Activated T-helper 1 cell treated with anti-CD3 and anti-CD28 coated beads, Interleukin-12 subunit alpha, Interleukin-12 subunit beta, Interleukin-2, Interleukin-4 antibody, amounts not matched to agents 30 ng/mL and 10 ng/mL and 1 ng/mL, durations not matched to agents 14 hours and 24 hours and 36 hours (primary cell): ENCODE results near the gene ATPAF2. TPM values are rescaled to one million over a fixed set of nuclear protein-coding genes. Genes with fewer than 3 reads are reported as not detected.

ENCODE experiments used
- DNase-seq: peaks from one replicate; pipeline ENCODE4 v3.0.0; 2021; ENCODE audit warnings: low spot score
- H3K27ac Mint-ChIP-seq: one replicate; pipeline ENCODE4 v1.8.0; 2021; ENCODE audit warnings: mild to moderate bottlenecking, mixed read lengths
- H3K27me3 Mint-ChIP-seq: one replicate; pipeline ENCODE4 v1.8.0; 2022; ENCODE audit warnings: mild to moderate bottlenecking, moderate library complexity, mixed read lengths; ENCODE audit not compliant: insufficient read depth
- H3K36me3 Mint-ChIP-seq: one replicate; pipeline ENCODE4 v1.8.0; 2021; ENCODE audit warnings: low read depth, mixed read lengths
- H3K4me1 Mint-ChIP-seq: one replicate; pipeline ENCODE4 v1.8.0; 2021; ENCODE audit warnings: low read depth, mixed read lengths
- H3K4me3 Mint-ChIP-seq: one replicate; pipeline ENCODE4 v1.8.0; 2021; ENCODE audit warnings: mild to moderate bottlenecking, moderate library complexity, mixed read lengths
- H3K9me3 Mint-ChIP-seq: one replicate; pipeline ENCODE4 v1.8.0; 2021; ENCODE audit warnings: mixed read lengths
- intact Hi-C: fragments of 100-400 bp; cut with micrococcal nuclease; formaldehyde crosslinking; loops from one replicate; pipeline ENCODE4 v1.15.1; 2024
- total RNA-seq: library from RNA; stranded (reverse); gene quantifications from 2 replicates; pipeline ENCODE4 v1.2.3, GENCODE V29; 2022

Gene ATPAF2
- total RNA-seq, 1 donor from 2014 or later, result 34.9 TPM

DNA sequence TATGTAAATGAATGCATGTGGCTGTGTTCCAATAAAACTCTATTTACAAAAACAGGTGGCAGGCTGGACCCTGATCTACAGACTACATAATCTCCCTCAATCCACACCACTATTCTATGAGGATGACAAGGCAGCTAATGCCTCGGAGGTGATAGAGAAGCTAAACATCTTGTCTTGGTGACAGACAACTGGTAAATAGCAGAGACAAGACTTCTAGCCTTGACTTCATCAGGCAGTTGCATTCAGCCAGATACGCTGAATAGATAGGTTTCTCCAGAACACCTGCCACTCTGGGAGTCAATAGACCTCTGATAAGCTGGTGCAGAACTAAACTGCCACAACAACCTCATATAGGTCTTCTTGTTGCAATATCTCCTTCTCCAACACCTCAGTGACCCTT, 3.3 kb downstream of the ATPAF2 start:
- Mint-ChIP-seq H3K9me3 (no peaks in the 10 kb centered on the region), H3K4me3 (no peak overlapping the region), H3K4me1 (peaks cover 50% of the 10 kb centered on the region), H3K27ac (no peak overlapping the region), H3K36me3 (peaks cover 6% of the 10 kb centered on the region), H3K27me3 (no peaks in the 10 kb centered on the region)
- intact Hi-C loops, result loop anchor here (5.0 to 10.0 kb wide), 2 partner anchors 541 to 1498 kb away; partner anchors contain the start of gene RASD1
- DNase-seq, result no peak

DNA sequence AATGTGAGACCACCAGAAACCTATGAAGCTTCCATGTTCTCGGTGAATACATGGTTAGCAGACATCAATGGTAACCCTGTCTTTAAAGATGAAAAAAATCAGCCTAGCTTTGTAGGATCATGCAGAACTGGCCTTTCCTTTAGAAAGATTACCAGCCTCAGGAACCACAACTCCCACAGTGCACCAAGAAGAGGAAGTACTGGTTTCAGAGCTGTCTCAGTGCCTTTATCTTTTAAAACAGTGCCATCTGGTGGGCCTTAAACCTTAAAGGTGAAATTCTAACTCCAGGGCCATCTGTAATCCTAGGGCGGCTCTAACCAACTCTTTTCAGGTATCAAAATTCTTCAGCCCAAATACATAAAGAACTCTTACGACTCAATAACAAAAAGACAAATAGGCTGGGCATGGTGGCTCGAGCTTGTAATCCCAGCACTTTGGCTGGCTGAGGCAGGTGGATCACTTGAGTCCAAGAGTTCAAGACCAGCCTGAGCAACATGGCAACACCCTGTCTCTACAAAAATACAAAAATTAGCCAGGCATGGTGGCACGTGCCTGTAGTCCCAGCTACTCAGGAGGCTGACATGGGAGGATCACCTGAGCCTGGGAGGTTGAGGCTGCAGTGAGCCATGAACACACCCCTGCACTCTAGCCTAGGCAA, 5.4 kb downstream of the ATPAF2 start:
- intact Hi-C loops, result loop anchor here (1.0 to 10.0 kb wide), 10 partner anchors 39 to 676 kb away; partner anchors contain the start of genes DRC3, PEMT, RAI1 and RASD1
- no peaks in the 10 kb centered on the region for H3K27me3 Mint-ChIP-seq
- no peaks in the 10 kb centered on the region for H3K9me3 Mint-ChIP-seq
- H3K27ac Mint-ChIP-seq, result peak overlapping the region; percentile 21
- peak; percentile 57 for DNase-seq
- no peak overlapping the region for H3K4me3 Mint-ChIP-seq
- H3K4me1 Mint-ChIP-seq, result peaks cover 38% of the 10 kb centered on the region
- peaks cover 2% of the 10 kb centered on the region for H3K36me3 Mint-ChIP-seq

DNA sequence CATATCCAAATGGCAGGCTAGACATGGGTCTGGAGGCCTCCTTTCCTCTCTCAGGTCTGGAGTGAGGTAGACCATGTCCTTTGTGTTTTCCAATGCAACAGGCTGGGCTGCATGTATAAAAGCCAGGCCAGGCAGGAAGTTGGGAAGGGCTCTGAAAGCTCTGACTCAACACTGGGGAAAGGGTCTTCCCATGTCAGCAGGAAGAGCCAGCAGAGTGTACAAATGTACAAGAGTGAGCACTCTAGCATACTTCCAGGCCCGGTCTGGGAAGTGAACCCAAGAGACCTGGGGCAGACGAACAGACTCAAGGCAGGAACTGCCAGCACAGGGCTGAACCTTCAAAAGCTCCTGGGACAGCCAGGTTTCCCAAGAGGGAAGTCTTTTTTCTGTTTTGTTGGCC, 7.0 kb downstream of the ATPAF2 start:
- Mint-ChIP-seq H3K4me3 (no peak overlapping the region), H3K4me1 (peaks cover 23% of the 10 kb centered on the region), H3K27me3 (no peaks in the 10 kb centered on the region), H3K9me3 (no peaks in the 10 kb centered on the region), H3K27ac (no peak overlapping the region), H3K36me3 (peaks cover 5% of the 10 kb centered on the region)
- no peak for DNase-seq
- intact Hi-C loops, result loop anchor here (5.0 to 10.0 kb wide), 3 partner anchors 220 to 675 kb away; partner anchors contain the start of gene RASD1

DNA sequence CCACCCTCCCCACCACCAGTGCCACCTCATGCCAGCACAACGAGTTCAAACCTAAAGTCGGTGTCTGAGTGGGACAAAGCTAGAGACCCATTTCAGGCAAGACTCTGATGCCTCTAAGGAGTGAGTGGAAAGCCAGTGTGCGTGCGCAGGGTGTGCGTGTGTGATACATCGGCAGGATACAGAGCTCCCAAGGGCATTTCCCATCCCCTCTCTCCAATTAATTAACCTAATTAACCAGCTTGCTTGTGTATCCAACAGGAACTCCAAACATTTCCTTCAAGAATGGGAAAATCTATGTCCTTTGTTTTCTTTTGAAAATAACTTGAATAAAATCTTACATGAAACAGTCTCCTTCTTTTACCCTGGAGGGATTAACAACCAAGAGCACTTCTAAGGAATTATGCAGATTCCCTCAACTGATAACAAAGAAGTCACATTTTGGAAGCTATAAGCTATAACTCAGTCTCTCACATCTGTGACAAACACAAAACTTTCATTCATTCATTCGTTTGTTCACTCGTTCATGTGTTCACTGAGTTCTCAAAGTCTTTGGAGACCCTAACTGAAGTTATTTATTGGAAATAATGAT, 9.9 kb downstream of the ATPAF2 start:
- Mint-ChIP-seq H3K27ac (no peak overlapping the region), H3K36me3 (peaks cover 14% of the 10 kb centered on the region), H3K4me3 (no peak overlapping the region), H3K9me3 (no peaks in the 10 kb centered on the region), H3K4me1 (peaks cover 42% of the 10 kb centered on the region), H3K27me3 (no peaks in the 10 kb centered on the region)
- no peak for DNase-seq
- intact Hi-C loops, result no loop called here

DNA sequence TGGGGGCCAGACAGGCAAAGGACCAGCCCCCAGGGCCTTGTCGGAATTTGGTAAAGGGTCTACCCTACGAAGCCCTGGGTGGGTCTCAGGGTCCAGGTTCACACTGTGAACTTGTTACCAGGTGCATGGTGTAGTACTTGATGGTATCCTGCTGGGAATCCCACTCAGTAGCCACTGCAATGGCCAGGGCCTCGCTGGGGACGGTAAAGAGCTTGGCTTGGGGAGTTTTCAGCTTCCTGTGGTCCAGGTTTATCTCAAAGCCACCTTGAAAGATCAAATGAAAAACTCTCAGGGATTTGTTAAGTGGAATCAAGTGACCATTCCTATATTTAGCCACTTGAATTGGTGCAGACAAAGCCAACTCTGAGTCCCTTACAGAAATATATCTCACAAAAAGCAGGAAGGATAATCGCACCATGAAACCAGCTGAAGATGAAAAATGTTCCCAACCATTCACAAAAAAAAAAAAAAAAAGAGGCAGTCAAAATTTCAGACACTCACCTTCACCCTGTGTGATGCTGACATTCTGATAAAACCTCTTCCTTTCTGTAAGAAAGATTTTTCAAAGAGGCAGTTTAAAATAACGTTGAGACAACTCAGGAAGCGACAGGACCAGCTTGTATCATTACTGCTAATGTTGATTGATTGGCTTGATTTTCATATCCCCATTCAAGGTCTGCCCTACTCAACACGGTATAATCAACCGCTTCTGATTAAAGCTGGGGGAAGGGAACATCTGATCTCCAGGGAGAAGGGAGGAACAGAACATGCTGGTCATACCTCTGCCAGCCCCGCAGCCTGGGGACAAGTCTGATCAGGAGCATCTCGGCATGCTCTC, 10.6 kb downstream of the ATPAF2 start:
- Mint-ChIP-seq H3K27me3 (no peaks in the 10 kb centered on the region), H3K27ac (peak overlapping the region; percentile 18), H3K4me1 (peaks cover 36% of the 10 kb centered on the region), H3K9me3 (no peaks in the 10 kb centered on the region), H3K36me3 (peaks cover 16% of the 10 kb centered on the region), H3K4me3 (no peak overlapping the region)
- intact Hi-C loops, result no loop called here
- DNase-seq, result no peak

DNA sequence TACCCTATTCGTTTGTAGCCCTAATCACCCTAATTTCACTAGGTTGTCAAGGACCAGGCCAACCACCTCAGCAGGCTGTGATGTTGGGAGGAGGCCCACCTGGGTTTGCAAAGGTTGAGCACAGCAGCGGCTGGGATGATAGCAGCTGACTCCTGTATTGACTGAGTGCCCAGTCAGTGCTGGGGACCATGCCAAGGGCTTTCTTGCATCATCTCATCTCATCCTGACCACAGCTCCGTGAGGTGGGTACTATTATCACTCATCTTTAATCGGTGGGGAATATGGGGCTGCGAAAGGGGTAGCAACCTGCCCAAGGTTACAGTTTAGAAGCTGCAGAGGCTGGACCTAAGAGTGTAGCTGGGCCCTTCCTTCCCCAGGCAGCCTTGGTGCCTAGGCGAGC, 11.7 kb downstream of the ATPAF2 start:
- H3K4me3 Mint-ChIP-seq, result no peak overlapping the region
- H3K27ac Mint-ChIP-seq, result no peak overlapping the region
- no peaks in the 10 kb centered on the region for H3K9me3 Mint-ChIP-seq
- no peak for DNase-seq
- intact Hi-C loops, result no loop called here
- H3K27me3 Mint-ChIP-seq, result no peaks in the 10 kb centered on the region
- H3K4me1 Mint-ChIP-seq, result peaks cover 26% of the 10 kb centered on the region
- H3K36me3 Mint-ChIP-seq, result peaks cover 16% of the 10 kb centered on the region

DNA sequence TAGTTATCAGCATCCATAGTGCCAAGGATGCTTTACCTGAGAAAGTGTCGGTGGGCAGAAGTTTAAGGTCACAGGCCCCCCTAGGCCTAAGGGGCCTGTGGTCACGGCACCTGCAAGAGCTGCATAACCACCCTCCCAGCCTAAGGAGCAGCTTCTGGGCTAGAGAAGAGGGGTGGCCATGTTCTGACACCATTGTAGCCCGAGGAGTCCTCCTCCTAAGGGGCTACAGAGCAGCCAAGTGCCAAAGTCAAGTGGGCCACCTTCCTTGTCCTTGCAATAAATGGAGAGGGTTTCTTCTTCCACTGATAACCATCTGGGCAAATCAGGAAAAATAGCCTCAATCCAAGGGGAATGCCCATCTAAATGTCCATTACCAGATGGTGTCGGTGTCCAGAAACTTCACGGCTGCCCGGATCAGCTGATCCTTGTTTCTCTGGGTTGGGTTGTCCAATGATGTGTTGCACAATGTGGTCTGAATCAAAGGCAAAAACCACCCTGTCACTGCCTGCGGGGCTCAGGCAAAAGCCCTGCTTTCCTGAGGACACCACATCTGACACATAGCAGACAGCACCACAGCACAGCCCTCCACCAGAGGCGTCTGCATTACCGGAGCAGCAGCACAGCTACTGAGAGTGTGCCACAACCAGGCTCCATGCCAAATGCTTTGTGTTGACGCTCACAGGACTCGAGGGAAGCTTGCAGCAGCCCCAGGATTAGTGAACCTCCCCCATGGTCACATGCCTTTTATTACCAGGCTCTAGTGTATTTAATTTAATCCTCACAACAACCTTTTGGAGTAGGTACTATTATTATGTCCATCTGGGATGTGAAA, 12.8 kb downstream of the ATPAF2 start:
- no peaks in the 10 kb centered on the region for H3K9me3 Mint-ChIP-seq
- H3K4me3 Mint-ChIP-seq, result no peak overlapping the region
- H3K4me1 Mint-ChIP-seq, result peaks cover 19% of the 10 kb centered on the region
- H3K36me3 Mint-ChIP-seq, result peaks cover 16% of the 10 kb centered on the region
- intact Hi-C loops, result no loop called here
- DNase-seq, result no peak
- peak overlapping the region; percentile 65 for H3K27ac Mint-ChIP-seq
- H3K27me3 Mint-ChIP-seq, result no peaks in the 10 kb centered on the region

DNA sequence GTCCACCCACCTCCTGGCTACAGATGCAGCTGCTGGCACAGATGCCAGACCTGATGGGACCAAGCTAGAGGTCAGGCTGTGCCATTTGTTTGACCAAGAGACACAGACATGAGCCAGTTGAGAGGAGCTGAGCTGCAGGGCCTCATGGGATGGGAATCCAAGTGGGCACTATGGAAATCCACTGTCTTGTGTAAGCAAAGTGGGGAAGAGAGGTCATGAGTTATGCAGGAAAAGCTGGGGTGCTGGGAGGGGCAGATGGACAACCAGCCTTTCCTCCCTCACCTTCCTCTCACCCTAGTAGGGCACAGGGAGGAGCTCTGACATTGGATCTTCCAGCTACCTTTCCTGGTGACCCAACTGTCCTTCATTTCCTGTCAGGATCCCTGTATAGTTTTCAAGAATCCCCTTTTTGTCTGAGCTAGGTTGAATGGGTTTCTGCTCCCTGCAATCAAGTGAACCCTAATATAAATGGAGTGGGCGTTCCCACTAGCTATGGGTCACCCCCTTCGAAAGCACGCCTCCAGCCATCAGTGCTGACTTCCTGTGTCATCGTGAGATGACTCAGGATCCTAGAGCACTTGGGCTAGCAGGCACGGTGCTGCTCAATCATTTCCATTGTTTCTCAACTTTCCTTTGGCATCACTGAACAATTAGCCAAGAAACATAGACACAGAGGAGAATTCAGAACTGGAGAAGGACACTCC, 13.6 kb downstream of the ATPAF2 start:
- peaks cover 19% of the 10 kb centered on the region for H3K4me1 Mint-ChIP-seq
- intact Hi-C loops, result no loop called here
- peaks cover 16% of the 10 kb centered on the region for H3K36me3 Mint-ChIP-seq
- H3K27me3 Mint-ChIP-seq, result no peaks in the 10 kb centered on the region
- peak overlapping the region; percentile 65 for H3K27ac Mint-ChIP-seq
- H3K9me3 Mint-ChIP-seq, result no peaks in the 10 kb centered on the region
- peak; percentile 14 for DNase-seq
- H3K4me3 Mint-ChIP-seq, result no peak overlapping the region

DNA sequence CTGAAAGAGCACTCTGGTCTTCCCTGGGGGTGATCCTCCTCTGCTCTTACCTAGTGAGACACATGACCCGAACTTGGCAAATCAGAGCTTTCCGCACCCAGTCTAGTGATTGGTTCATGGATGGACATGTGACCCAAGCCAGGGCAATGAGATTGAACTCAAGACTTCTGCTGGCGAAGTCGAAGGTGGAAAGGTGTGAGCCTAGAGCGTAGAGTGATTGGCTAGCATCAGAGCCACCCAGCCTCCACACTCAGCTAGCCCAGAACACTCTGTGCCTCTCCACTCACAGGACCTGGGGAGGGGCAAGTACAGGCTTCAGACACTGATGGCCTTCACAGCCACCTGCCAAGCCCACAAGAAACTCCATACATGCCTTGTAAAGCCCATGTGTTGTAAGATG, 17.6 kb downstream of the ATPAF2 start:
- Mint-ChIP-seq H3K4me3 (no peak overlapping the region), H3K4me1 (peaks cover 15% of the 10 kb centered on the region), H3K9me3 (no peaks in the 10 kb centered on the region), H3K27me3 (no peaks in the 10 kb centered on the region), H3K27ac (no peak overlapping the region), H3K36me3 (peaks cover 16% of the 10 kb centered on the region)
- intact Hi-C loops, result no loop called here
- DNase-seq, result no peak

DNA sequence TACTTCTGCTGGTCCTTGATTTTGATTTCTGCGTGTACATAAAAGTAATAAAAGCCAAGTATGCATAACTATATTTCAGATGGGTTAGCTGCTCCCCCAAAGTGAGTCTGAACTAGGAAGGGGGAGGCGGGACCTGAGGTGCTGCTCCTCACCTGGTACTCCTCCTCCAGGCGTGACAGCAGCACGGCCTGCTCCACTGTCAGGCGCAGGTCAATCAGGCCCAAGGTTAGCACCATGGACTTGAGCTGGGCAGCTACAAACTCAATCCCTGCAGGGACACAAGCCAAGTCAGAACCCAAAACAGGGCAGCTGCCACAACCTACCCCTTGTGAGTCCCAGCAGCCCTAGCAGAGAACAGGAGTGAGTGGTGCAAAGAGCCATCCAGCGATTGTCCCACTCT, 18.0 kb downstream of the ATPAF2 start:
- intact Hi-C loops, result no loop called here
- no peak overlapping the region for H3K4me3 Mint-ChIP-seq
- H3K36me3 Mint-ChIP-seq, result peaks cover 16% of the 10 kb centered on the region
- peaks cover 12% of the 10 kb centered on the region for H3K4me1 Mint-ChIP-seq
- H3K27ac Mint-ChIP-seq, result no peak overlapping the region
- no peaks in the 10 kb centered on the region for H3K9me3 Mint-ChIP-seq
- H3K27me3 Mint-ChIP-seq, result no peaks in the 10 kb centered on the region
- DNase-seq, result no peak

DNA sequence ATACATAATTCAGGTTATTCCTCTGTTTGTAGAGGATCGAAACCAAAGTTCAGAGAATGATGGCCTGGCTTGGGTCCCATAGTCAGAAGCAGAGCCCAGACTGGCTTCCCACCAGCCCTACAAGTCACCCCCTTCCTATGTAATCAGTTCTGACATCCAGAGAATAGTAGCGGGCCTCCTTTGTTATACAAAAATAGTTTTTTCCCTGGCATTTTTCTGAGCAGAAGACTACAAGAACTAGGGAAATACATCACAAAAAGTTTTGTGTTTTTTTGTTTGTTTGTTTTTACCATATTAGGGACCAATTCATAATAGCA, 19.2 kb downstream of the ATPAF2 start:
- H3K36me3 Mint-ChIP-seq, result peaks cover 12% of the 10 kb centered on the region
- H3K4me3 Mint-ChIP-seq, result no peak overlapping the region
- intact Hi-C loops, result no loop called here
- no peaks in the 10 kb centered on the region for H3K4me1 Mint-ChIP-seq
- no peak for DNase-seq
- no peak overlapping the region for H3K27ac Mint-ChIP-seq
- no peaks in the 10 kb centered on the region for H3K9me3 Mint-ChIP-seq
- no peaks in the 10 kb centered on the region for H3K27me3 Mint-ChIP-seq

DNA sequence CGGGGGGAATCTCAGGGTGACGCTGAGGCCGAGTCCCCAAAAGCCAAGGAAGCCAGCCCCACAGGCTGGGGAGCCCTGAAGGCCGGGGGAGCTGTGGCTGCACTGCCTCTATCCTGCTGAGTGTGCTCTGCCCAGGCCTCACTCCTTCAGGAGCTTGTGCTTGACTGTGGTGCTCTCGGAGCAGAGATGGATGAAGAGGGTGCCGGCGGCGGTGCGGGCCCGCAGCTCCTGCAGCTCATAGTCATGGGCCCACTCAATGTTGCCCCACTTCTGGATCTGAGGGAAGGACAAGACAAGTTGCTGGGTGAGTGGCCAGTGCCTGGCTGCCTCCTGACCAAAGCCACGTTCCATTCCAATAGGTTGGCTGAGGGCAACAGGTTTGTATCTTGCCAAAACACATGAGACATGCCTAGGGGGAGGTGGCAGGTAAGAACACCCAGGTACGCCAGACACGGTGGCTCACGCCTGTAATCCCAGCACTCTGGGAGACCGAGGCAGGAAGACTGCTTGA, 20.5 kb downstream of the ATPAF2 start:
- Mint-ChIP-seq H3K4me1 (no peaks in the 10 kb centered on the region), H3K27me3 (no peaks in the 10 kb centered on the region), H3K27ac (no peak overlapping the region), H3K4me3 (no peak overlapping the region), H3K36me3 (peaks cover 8% of the 10 kb centered on the region), H3K9me3 (no peaks in the 10 kb centered on the region)
- intact Hi-C loops, result no loop called here
- DNase-seq, result no peak
